DND-41 (cell line): Measurements from ENCODE around the gene IL1RAPL2.

ENCODE experiments used
- ATAC-seq: fragments of 200-7000 bp; cut with Tn5 transposase; 3 replicates; pipeline ENCODE4 v1.9.1; 2021; ENCODE audit warnings: low read depth; ENCODE audit not compliant: insufficient read depth
- DNase-seq: peaks from one replicate; pipeline ENCODE4 v3.0.0-alpha.2; 2020
- H2AFZ ChIP-seq: 2 replicates; pipeline ENCODE4 v1.6.0; 2012; ENCODE audit warnings: low read depth, low read length
- H3K27ac ChIP-seq: 2 replicates; pipeline ENCODE4 v1.5.1; 2012; ENCODE audit warnings: low read length, inconsistent platforms
- H3K27me3 ChIP-seq: fragments of 200-600 bp; sonication (generic); 2 replicates; pipeline ENCODE4 v1.6.0; 2012; ENCODE audit warnings: low read length, mild to moderate bottlenecking, inconsistent platforms; ENCODE audit not compliant: insufficient read depth, poor library complexity
- H3K36me3 ChIP-seq: 2 replicates; pipeline ENCODE4 v1.5.1; 2012; ENCODE audit warnings: low read length, inconsistent platforms; ENCODE audit not compliant: insufficient read depth
- H3K4me1 ChIP-seq: 2 replicates; pipeline ENCODE4 v1.5.1; 2012; ENCODE audit warnings: mild to moderate bottlenecking, low read length; ENCODE audit not compliant: insufficient read depth
- H3K4me2 ChIP-seq: 2 replicates; pipeline ENCODE4 v1.6.0; 2012; ENCODE audit warnings: mild to moderate bottlenecking, moderate library complexity, low read length, inconsistent platforms; ENCODE audit not compliant: insufficient read depth
- H3K4me3 ChIP-seq, 2 experiments: fragments of 200-600 bp in 1 of 2; shearing (Covaris generic) in 1 of 2; 2 replicates each; pipeline ENCODE4 v1.5.1; 2012 to 2016; ENCODE audit warnings: inconsistent platforms in 2 of 2, low read length in 2 of 2, mild to moderate bottlenecking in 2 of 2, low read depth in 1 of 2, moderate library complexity in 1 of 2
- H3K79me2 ChIP-seq: 2 replicates; pipeline ENCODE4 v1.6.0; 2012; ENCODE audit warnings: low read length, inconsistent platforms; ENCODE audit not compliant: insufficient read depth
- H3K9ac ChIP-seq: 2 replicates; pipeline ENCODE4 v1.6.0; 2012; ENCODE audit warnings: low read depth, mild to moderate bottlenecking, inconsistent platforms, low read length, moderate library complexity
- H3K9me3 ChIP-seq: 2 replicates; pipeline ENCODE4 v1.5.1; 2012; ENCODE audit warnings: low read length, moderate library complexity, mild to moderate bottlenecking, inconsistent platforms; ENCODE audit not compliant: insufficient read depth, severe bottlenecking
- H4K20me1 ChIP-seq: 2 replicates; pipeline ENCODE4 v1.6.0; 2012; ENCODE audit warnings: low read length; ENCODE audit not compliant: insufficient read depth
- CTCF ChIP-seq: IDR thresholded peaks from 2 replicates; pipeline ENCODE4 v1.5.1; 2012; ENCODE audit warnings: borderline replicate concordance, low read length, moderate library complexity, mild to moderate bottlenecking; ENCODE audit not compliant: poor library complexity, severe bottlenecking; ENCODE audit errors: extremely low read depth
- EZH2 ChIP-seq: IDR thresholded peaks from 3 replicates; pipeline ENCODE4 v1.6.1; 2012; ENCODE audit warnings: borderline replicate concordance, low read depth, mild to moderate bottlenecking, moderate library complexity, low read length, inconsistent platforms; ENCODE audit not compliant: severe bottlenecking

Gene IL1RAPL2

GRCh38 chrX:105464618-105465017 is 898.6 kb downstream of the IL1RAPL2 start:
- Histone ChIP-seq H4K20me1 (no peaks in the 10 kb centered on the region), H3K9me3 (no peaks in the 10 kb centered on the region), H3K79me2 (no peaks in the 10 kb centered on the region), H3K4me2 (no peak overlapping the region), H3K4me1 (no peaks in the 10 kb centered on the region), H3K36me3 (no peaks in the 10 kb centered on the region), H3K9ac (no peak overlapping the region), H3K27ac (no peak overlapping the region), H3K27me3 (no peaks in the 10 kb centered on the region), H2AFZ (no peak overlapping the region), H3K4me3 (no peak overlapping the region)
- DNase-seq (no peak), ATAC-seq (no peak)
- TF ChIP-seq EZH2 (no peak), CTCF (no peak)

DNA sequence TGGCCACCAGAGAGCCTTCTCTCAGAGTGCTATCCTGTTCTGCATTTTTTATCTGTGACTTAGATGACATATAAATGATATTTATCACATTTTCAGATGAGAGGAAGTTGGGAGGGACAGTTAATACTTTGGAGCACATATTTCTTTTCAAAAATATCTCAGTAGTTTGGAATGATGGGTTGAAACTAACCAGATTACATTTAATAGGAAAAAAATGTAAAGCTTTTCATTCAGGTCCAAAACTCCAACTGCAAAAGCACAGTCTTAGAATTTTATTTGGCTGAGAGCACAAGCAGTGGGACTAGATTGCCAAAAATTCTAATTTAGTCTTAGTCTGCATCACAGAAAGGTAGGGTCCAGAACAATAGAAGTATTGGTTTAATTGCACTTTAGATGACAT is 902.7 kb downstream of the IL1RAPL2 start:
- Histone ChIP-seq H4K20me1 (no peaks in the 10 kb centered on the region), H3K27me3 (no peaks in the 10 kb centered on the region), H3K79me2 (no peaks in the 10 kb centered on the region), H2AFZ (no peak overlapping the region), H3K36me3 (no peaks in the 10 kb centered on the region), H3K4me2 (no peak overlapping the region), H3K4me1 (no peaks in the 10 kb centered on the region), H3K4me3 (no peak overlapping the region), H3K27ac (no peak overlapping the region), H3K9me3 (no peaks in the 10 kb centered on the region), H3K9ac (no peak overlapping the region)
- ATAC-seq (no peak), DNase-seq (no peak)
- no peak for TF ChIP-seq CTCF
- no peak for TF ChIP-seq EZH2

- Histone ChIP-seq H3K4me3 (no peak overlapping the region), H3K9me3 (no peaks in the 10 kb centered on the region), H3K27ac (no peak overlapping the region), H3K4me2 (no peak overlapping the region), H3K79me2 (no peaks in the 10 kb centered on the region), H2AFZ (no peak overlapping the region), H3K9ac (no peak overlapping the region), H3K36me3 (no peaks in the 10 kb centered on the region), H3K4me1 (no peaks in the 10 kb centered on the region), H3K27me3 (no peaks in the 10 kb centered on the region), H4K20me1 (no peaks in the 10 kb centered on the region)
- TF ChIP-seq EZH2 = no peak
- TF ChIP-seq CTCF = no peak
- ATAC-seq = no peak
- DNase-seq = no peak
Observed at GRCh38 chrX:105471597-105471996, 905.6 kb downstream of the IL1RAPL2 start.

- ATAC-seq (no peak), DNase-seq (no peak)
- Histone ChIP-seq H3K9me3 (no peaks in the 10 kb centered on the region), H2AFZ (no peak overlapping the region), H3K9ac (no peak overlapping the region), H4K20me1 (no peaks in the 10 kb centered on the region), H3K36me3 (no peaks in the 10 kb centered on the region), H3K4me1 (no peaks in the 10 kb centered on the region), H3K27ac (no peak overlapping the region), H3K79me2 (no peaks in the 10 kb centered on the region), H3K27me3 (no peaks in the 10 kb centered on the region), H3K4me3 (no peak overlapping the region), H3K4me2 (no peak overlapping the region)
- TF ChIP-seq CTCF (no peak), EZH2 (no peak)
Observed at GRCh38 chrX:105475801-105476200, 909.8 kb downstream of the IL1RAPL2 start.
